Testis (tissue), 3 donors: ENCODE results near the gene ARHGEF37. TPM values are rescaled to one million over a fixed set of nuclear protein-coding genes. Genes with fewer than 3 reads are reported as not detected.
A peak's percentile ranks its signal among the peaks of the same experiment; 100 is the strongest.

Experiments
- DNase-seq: peaks from one replicate; pipeline ENCODE4 v3.0.0-alpha.2; 2019
- H3K27ac ChIP-seq, 2 donors: fragments of 200-600 bp; sonication (generic); one replicate each; pipeline ENCODE4 v1.5.1; 2019
- H3K27me3 ChIP-seq: fragments of 200-600 bp; sonication (generic); one replicate; pipeline ENCODE4 v1.5.1; 2019
- H3K36me3 ChIP-seq: fragments of 200-600 bp; sonication (generic); one replicate; pipeline ENCODE4 v1.5.1; 2017; ENCODE audit warnings: low read depth; ENCODE audit errors: missing control alignments
- H3K4me1 ChIP-seq: fragments of 200-600 bp; sonication (generic); one replicate; pipeline ENCODE4 v1.5.1; 2019
- H3K4me3 ChIP-seq, 2 donors: fragments of 200-600 bp; sonication (generic); one replicate each; pipeline ENCODE4 v1.5.1; 2017 to 2019
- H3K9me3 ChIP-seq: fragments of 200-600 bp; sonication (generic); one replicate; pipeline ENCODE4 v1.5.1; 2017
- CTCF ChIP-seq, 3 experiments: fragments of 450-650 bp in 2 of 3; fragments of 200-600 bp in 1 of 3; sonication (generic) in 1 of 3; IDR thresholded peaks; one replicate each; pipeline ENCODE4 v1.5.1; 2016 to 2019; ENCODE audit warnings: antibody characterized with exemption in 3 of 3, mild to moderate bottlenecking in 2 of 3, moderate library complexity in 1 of 3
- POLR2A ChIP-seq: fragments of 450-650 bp; IDR thresholded peaks from one replicate; pipeline ENCODE4 v1.6.1; 2017; ENCODE audit warnings: antibody characterized with exemption, mild to moderate bottlenecking, moderate library complexity
- WGBS, 2 donors: methylation state at CpG; one replicate each; pipeline ENCODE4 v1.1.5; 2018; 5-methylcytosine and 5-hydroxymethylcytosine counted together
- intact Hi-C: fragments of 100-400 bp; cut with DNase I; formaldehyde crosslinking; loops from one replicate; pipeline ENCODE4 v1.15.1; 2023; ENCODE audit warnings: low total_unique reads
- polyA plus RNA-seq: library from polyadenylated mRNA; stranded (reverse); fragments of 350-450 nt; fragmentation: Illumina TruSeq; extraction: RNeasy Lipid Tissue Mini Kit (QIAGEN cat#74804); gene quantifications from one replicate; pipeline ENCODE4 v1.2.3, GENCODE V29; 2014; ENCODE audit warnings: low read depth, low replicate concordance; ENCODE audit not compliant: insufficient read depth
- total RNA-seq, 2 donors: library from RNA; depleted of rRNA; stranded (reverse); fragments of >200 nt; gene quantifications; one replicate each; pipeline ENCODE4 v1.2.3, GENCODE V29; 2016

The ARHGEF37 gene
- total and polyA plus RNA-seq, 3 donors from 2014 or later: 12.9 to 17.8 (median 13.4) TPM

GRCh38 chr5:149576021-149576420 lies 5.3 kb upstream of the ARHGEF37 start:
- no peak overlapping the region for H3K4me3 ChIP-seq
- H3K36me3 ChIP-seq: no peaks in the 10 kb centered on the region
- H3K27me3 ChIP-seq: no peaks in the 10 kb centered on the region
- WGBS, 2 donors: 94 to 96% methylated on average over 3 of the region's 3 CpGs
- H3K27ac ChIP-seq: no peak overlapping the region
- peaks cover 5% of the 10 kb centered on the region for H3K4me1 ChIP-seq
- H3K9me3 ChIP-seq: no peaks in the 10 kb centered on the region
- no peak for TF ChIP-seq POLR2A
- TF ChIP-seq CTCF (IDR thresholded peaks at IDR 0.05): no peak
- no peak for DNase-seq
- intact Hi-C loops: no loop called here

- Histone ChIP-seq H3K4me3 (no peak overlapping the region), H3K4me1 (peaks cover 22% of the 10 kb centered on the region), H3K27ac (no peak overlapping the region), H3K36me3 (no peaks in the 10 kb centered on the region), H3K27me3 (no peaks in the 10 kb centered on the region), H3K9me3 (no peaks in the 10 kb centered on the region)
- intact Hi-C loops: no loop called here
- TF ChIP-seq POLR2A (no peak), CTCF (IDR thresholded peaks at IDR 0.05) (no peak)
- no peak for DNase-seq
- WGBS, 2 donors: 87 to 92% methylated on average over 5 of the region's 5 CpGs
Observed at GRCh38 chr5:149578896-149579295, 2.4 kb upstream of the ARHGEF37 start.

GRCh38 chr5:149580808-149581191 lies 498 bp upstream of the ARHGEF37 start:
- peaks cover 19% of the 10 kb centered on the region for H3K4me1 ChIP-seq
- 20 to 21% methylated on average over 8 to 10 of the region's 10 CpGs for WGBS, 2 donors
- no peaks in the 10 kb centered on the region for H3K9me3 ChIP-seq
- TF ChIP-seq POLR2A (no peak), CTCF (IDR thresholded peaks at IDR 0.05) (no peak)
- intact Hi-C loops: no loop called here
- no peaks in the 10 kb centered on the region for H3K27me3 ChIP-seq
- H3K36me3 ChIP-seq: no peaks in the 10 kb centered on the region
- peak overlapping the region; percentile 62 to 63 for H3K4me3 ChIP-seq
- DNase-seq: no peak
- peak overlapping the region; percentile 74 to 83 for H3K27ac ChIP-seq

- WGBS, 2 donors: 13 to 16% methylated on average over 9 of the region's 9 CpGs
- Histone ChIP-seq H3K4me1 (peaks cover 19% of the 10 kb centered on the region), H3K9me3 (no peaks in the 10 kb centered on the region), H3K4me3 (peak overlapping the region; percentile 62 to 63), H3K36me3 (no peaks in the 10 kb centered on the region), H3K27me3 (no peaks in the 10 kb centered on the region), H3K27ac (peak overlapping the region; percentile 74 to 83)
- DNase-seq: peak; percentile 43
- intact Hi-C loops: no loop called here
- no peak for TF ChIP-seq CTCF (IDR thresholded peaks at IDR 0.05)
- TF ChIP-seq POLR2A: no peak
Observed at GRCh38 chr5:149581931-149582768, 852 bp downstream of the ARHGEF37 start.

- no peaks in the 10 kb centered on the region for H3K36me3 ChIP-seq
- WGBS, 2 donors: 67 to 69% methylated on average over 1 of the region's 1 CpG
- intact Hi-C loops: no loop called here
- DNase-seq: peak; percentile 45
- H3K9me3 ChIP-seq: no peaks in the 10 kb centered on the region
- peaks cover 19% of the 10 kb centered on the region for H3K4me1 ChIP-seq
- no peaks in the 10 kb centered on the region for H3K27me3 ChIP-seq
- TF ChIP-seq POLR2A (no peak), CTCF (IDR thresholded peaks at IDR 0.05) (no peak)
- no peak overlapping the region for H3K4me3 ChIP-seq
- H3K27ac ChIP-seq: peak overlapping the region; percentile 57 to 83
Observed at GRCh38 chr5:149583394-149583793, 2.1 kb downstream of the ARHGEF37 start.
